Measurements from ENCODE around the gene RIOX2. TPM values are rescaled to one million over a fixed set of nuclear protein-coding genes. Genes with fewer than 3 reads are reported as not detected.

Gene RIOX2
- polyA plus RNA-seq, 1 donor from 2014 or later, result 0.48 TPM

DNA sequence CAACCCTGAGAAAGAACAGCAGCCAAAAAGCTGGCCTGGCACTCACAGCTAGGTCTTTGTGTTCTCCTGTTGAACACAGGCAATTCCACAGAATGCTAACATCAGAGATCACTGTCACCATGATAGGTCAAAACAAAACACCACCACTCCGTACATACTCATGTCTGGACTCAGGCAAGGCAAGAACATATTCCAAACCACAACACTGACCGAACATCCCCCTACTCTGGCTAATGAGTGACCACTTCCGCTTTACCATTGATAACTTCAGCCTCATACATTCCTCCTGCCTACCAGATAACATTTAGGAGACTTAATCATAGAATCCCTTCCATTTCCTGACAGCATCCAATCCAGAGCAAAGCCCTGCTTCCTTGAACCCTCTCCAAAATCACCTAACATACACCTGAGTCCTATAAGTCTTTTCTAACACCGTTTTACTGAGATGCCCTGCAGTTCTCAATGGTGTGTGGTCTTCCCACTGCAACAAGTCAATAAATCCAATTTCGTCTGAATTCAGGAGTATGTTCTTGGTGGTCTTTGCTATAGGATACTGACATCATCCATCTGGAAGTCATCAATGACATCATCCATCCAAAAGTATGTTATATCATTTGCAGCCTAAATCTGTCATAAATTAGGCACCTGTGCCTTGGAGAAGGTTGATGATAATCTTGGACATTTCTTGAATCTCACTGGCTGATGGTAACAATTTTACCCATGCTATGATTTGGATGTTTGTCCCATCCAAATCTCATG is 23.7 kb downstream of the RIOX2 start:
- no peaks in the 10 kb centered on the region for H3K27me3 ChIP-seq (ENCODE audit: insufficient read depth, low read depth, low read length)
- no peak overlapping the region for H3K4me2 ChIP-seq (ENCODE audit: low read length)
- no peak overlapping the region for H3K4me3 ChIP-seq (ENCODE audit: low read length)
- no peak for TF ChIP-seq EZH2 (IDR thresholded peaks at IDR 0.05; ENCODE audit: borderline replicate concordance, insufficient read depth, low read length, poor library complexity, severe bottlenecking)
- TF ChIP-seq SMC3 (conservative IDR thresholded peaks at IDR 0.05; ENCODE audit: poor library complexity), result no peak
- TF ChIP-seq, protein P1, sequence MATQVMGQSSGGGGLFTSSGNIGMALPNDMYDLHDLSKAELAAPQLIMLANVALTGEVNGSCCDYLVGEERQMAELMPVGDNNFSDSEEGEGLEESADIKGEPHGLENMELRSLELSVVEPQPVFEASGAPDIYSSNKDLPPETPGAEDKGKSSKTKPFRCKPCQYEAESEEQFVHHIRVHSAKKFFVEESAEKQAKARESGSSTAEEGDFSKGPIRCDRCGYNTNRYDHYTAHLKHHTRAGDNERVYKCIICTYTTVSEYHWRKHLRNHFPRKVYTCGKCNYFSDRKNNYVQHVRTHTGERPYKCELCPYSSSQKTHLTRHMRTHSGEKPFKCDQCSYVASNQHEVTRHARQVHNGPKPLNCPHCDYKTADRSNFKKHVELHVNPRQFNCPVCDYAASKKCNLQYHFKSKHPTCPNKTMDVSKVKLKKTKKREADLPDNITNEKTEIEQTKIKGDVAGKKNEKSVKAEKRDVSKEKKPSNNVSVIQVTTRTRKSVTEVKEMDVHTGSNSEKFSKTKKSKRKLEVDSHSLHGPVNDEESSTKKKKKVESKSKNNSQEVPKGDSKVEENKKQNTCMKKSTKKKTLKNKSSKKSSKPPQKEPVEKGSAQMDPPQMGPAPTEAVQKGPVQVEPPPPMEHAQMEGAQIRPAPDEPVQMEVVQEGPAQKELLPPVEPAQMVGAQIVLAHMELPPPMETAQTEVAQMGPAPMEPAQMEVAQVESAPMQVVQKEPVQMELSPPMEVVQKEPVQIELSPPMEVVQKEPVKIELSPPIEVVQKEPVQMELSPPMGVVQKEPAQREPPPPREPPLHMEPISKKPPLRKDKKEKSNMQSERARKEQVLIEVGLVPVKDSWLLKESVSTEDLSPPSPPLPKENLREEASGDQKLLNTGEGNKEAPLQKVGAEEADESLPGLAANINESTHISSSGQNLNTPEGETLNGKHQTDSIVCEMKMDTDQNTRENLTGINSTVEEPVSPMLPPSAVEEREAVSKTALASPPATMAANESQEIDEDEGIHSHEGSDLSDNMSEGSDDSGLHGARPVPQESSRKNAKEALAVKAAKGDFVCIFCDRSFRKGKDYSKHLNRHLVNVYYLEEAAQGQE (IDR thresholded peaks at IDR 0.05; ENCODE audit: borderline replicate concordance), result no peak
- TF ChIP-seq RAD21 (conservative IDR thresholded peaks at IDR 0.05), result no peak
- no peak for TF ChIP-seq POLR2AphosphoS5 (IDR thresholded peaks at IDR 0.05)
- no peak for TF ChIP-seq EP300 (conservative IDR thresholded peaks at IDR 0.05; ENCODE audit: poor library complexity, severe bottlenecking)
- no peak for TF ChIP-seq MXI1 (conservative IDR thresholded peaks at IDR 0.05; ENCODE audit: poor library complexity, severe bottlenecking)
- TF ChIP-seq TAF1 (IDR thresholded peaks at IDR 0.05; ENCODE audit: low read depth), result no peak
- TF ChIP-seq, protein P2, sequence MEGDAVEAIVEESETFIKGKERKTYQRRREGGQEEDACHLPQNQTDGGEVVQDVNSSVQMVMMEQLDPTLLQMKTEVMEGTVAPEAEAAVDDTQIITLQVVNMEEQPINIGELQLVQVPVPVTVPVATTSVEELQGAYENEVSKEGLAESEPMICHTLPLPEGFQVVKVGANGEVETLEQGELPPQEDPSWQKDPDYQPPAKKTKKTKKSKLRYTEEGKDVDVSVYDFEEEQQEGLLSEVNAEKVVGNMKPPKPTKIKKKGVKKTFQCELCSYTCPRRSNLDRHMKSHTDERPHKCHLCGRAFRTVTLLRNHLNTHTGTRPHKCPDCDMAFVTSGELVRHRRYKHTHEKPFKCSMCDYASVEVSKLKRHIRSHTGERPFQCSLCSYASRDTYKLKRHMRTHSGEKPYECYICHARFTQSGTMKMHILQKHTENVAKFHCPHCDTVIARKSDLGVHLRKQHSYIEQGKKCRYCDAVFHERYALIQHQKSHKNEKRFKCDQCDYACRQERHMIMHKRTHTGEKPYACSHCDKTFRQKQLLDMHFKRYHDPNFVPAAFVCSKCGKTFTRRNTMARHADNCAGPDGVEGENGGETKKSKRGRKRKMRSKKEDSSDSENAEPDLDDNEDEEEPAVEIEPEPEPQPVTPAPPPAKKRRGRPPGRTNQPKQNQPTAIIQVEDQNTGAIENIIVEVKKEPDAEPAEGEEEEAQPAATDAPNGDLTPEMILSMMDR (IDR thresholded peaks at IDR 0.05; ENCODE audit: poor library complexity, severe bottlenecking), result no peak
- H3F3A ChIP-seq (ENCODE audit: insufficient read depth, low read length, poor library complexity, severe bottlenecking), result no peaks in the 10 kb centered on the region
- no peaks in the 10 kb centered on the region for H3K9me3 ChIP-seq (ENCODE audit: low read length)
- no peaks in the 10 kb centered on the region for H3K36me3 ChIP-seq (ENCODE audit: insufficient read depth, low read length)
- no peak overlapping the region for H3K9ac ChIP-seq (ENCODE audit: low read length)
- H2AFZ ChIP-seq (ENCODE audit: low read depth, low read length), result no peak overlapping the region
- no peaks in the 10 kb centered on the region for H4K20me1 ChIP-seq (ENCODE audit: insufficient read depth)
- no peaks in the 10 kb centered on the region for H3K79me2 ChIP-seq (replicated peaks; ENCODE audit: insufficient read depth, low read length)
- H3K27ac ChIP-seq (ENCODE audit: low read length), result no peak overlapping the region
- H3K9me2 ChIP-seq (ENCODE audit: insufficient read depth, low read length), result no peaks in the 10 kb centered on the region

DNA sequence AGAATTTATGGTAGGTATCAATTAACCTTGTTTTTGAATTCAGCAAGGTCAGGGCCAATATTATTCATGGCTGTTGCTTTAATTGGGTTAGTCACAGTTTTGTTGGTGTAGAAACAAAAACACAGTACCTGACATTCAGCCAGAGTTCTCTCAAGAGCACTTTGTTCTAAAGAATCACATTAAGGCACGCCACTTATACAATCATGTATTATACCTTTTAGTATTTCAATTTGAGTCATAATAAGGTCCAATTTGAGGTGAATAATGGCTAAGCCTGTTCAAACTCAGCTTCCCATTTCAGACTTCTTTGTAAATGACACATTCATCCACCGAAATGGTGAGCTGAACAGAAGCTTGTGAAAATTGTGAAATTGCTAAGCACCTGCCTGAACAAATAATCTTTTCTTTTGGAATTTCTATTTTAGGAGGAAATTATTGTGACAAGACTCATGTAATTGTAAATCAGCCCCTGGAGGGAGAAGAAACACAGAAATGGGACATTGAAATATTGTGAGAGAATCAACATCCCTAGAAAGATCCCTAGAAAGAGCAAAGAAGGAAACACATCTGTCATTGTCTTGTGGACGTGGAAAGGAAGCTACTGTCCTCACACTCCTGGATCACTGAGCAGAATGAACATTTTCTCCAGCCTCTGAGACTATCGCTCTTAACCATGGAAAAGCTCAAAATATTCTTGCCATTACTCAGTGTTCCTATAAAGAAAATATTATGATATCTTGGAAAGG is 29.3 kb downstream of the RIOX2 start:
- H3K79me2 ChIP-seq (replicated peaks; ENCODE audit: insufficient read depth, low read length), result no peaks in the 10 kb centered on the region
- H3F3A ChIP-seq (ENCODE audit: insufficient read depth, low read length, poor library complexity, severe bottlenecking), result no peaks in the 10 kb centered on the region
- H4K20me1 ChIP-seq (ENCODE audit: insufficient read depth), result no peaks in the 10 kb centered on the region
- TF ChIP-seq TAF1 (IDR thresholded peaks at IDR 0.05; ENCODE audit: low read depth) (no peak), SMC3 (conservative IDR thresholded peaks at IDR 0.05; ENCODE audit: poor library complexity) (no peak), MXI1 (conservative IDR thresholded peaks at IDR 0.05; ENCODE audit: poor library complexity, severe bottlenecking) (no peak), POLR2AphosphoS5 (IDR thresholded peaks at IDR 0.05) (no peak), EP300 (conservative IDR thresholded peaks at IDR 0.05; ENCODE audit: poor library complexity, severe bottlenecking) (no peak), RAD21 (conservative IDR thresholded peaks at IDR 0.05) (no peak), EZH2 (IDR thresholded peaks at IDR 0.05; ENCODE audit: borderline replicate concordance, insufficient read depth, low read length, poor library complexity, severe bottlenecking) (no peak)
- TF ChIP-seq, protein P2 (IDR thresholded peaks at IDR 0.05; ENCODE audit: poor library complexity, severe bottlenecking), result no peak
- TF ChIP-seq, protein P1 (IDR thresholded peaks at IDR 0.05; ENCODE audit: borderline replicate concordance), result no peak
- no peak overlapping the region for H3K27ac ChIP-seq (ENCODE audit: low read length)
- no peak overlapping the region for H2AFZ ChIP-seq (ENCODE audit: low read depth, low read length)
- H3K27me3 ChIP-seq (ENCODE audit: insufficient read depth, low read depth, low read length), result no peaks in the 10 kb centered on the region
- H3K4me2 ChIP-seq (ENCODE audit: low read length), result no peak overlapping the region
- no peak overlapping the region for H3K4me3 ChIP-seq (ENCODE audit: low read length)
- H3K36me3 ChIP-seq (ENCODE audit: insufficient read depth, low read length), result no peaks in the 10 kb centered on the region
- H3K9ac ChIP-seq (ENCODE audit: low read length), result no peak overlapping the region
- no peaks in the 10 kb centered on the region for H3K9me2 ChIP-seq (ENCODE audit: insufficient read depth, low read length)
- H3K9me3 ChIP-seq (ENCODE audit: low read length), result no peaks in the 10 kb centered on the region

All from neural cell (in vitro differentiated cells).